ENCODE data around the gene KRT34.
"Not testable (repeated sequence)": the region's sequence is repeated elsewhere in the genome, so short reads cannot be mapped to it uniquely, and the experiment has no call there.

DNA sequence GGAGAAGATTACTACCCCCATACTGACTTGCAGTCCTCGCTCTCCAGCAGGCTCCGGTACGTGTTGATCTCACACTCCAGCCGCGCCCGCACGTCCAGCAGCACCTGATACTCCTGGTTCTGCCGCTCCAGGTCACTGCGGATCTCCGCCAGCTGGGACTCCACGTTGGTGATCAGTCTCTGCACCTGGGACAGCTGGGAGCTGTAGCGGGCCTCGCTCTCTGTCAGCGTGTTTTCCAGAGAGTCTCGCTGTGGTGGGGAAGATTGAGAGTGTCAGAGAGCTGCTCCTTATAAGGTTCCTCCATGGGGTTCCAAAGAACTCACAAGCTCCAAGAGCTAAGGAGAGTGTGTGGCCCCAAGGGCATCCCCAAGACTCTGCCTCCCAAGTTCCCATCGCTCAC lies 35.7 kb downstream of the KRT34 start:
- not testable (repeated sequence) for TF ChIP-seq EZH2 (IDR thresholded peaks at IDR 0.05; ENCODE audit: insufficient read depth, poor library complexity, severe bottlenecking); EZH2phosphoT487 (IDR thresholded peaks at IDR 0.05; ENCODE audit: insufficient read depth, low read depth)

Measured in GM23248 (cell line).